ENCODE measurements around the gene FBXO42.

FBXO42 gene

GRCh38 chr1:16204634-16205333 lies 147.5 kb downstream of the FBXO42 start:
- H3K4me3 ChIP-seq (ENCODE audit: control insufficient read depth, low read depth, low read length), result no peak overlapping the region
- DNase-seq (ENCODE audit: low read depth), result no peak
- peak; percentile 40 for TF ChIP-seq CTCF (IDR thresholded peaks at IDR 0.05; ENCODE audit: control insufficient read depth, insufficient read depth, low read depth, low read length, missing control alignments)

GRCh38 chr1:16204216-16204615 lies 148.1 kb downstream of the FBXO42 start:
- no peak for DNase-seq (ENCODE audit: low read depth)
- H3K4me3 ChIP-seq (ENCODE audit: control insufficient read depth, low read depth, low read length), result no peak overlapping the region
- no peak for TF ChIP-seq CTCF (IDR thresholded peaks at IDR 0.05; ENCODE audit: control insufficient read depth, insufficient read depth, low read depth, low read length, missing control alignments)

DNA sequence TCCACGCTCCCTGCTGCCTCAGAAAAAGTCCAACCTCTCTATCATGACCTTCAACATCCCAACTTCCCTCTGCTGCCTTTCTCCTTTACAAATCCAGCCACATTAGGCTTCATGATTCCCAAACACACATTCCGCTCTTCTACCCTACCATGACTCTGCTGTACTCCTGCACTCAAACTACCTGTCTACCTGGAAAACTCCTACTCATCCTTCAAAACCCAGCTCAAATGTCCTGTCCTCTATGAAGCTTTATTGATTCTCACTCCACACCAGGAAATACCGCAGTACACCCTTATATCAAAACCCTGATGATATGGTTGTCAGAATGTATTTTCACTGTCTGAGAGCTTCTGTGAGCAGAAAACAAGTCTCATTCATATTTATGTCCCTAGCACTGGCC lies 148.7 kb downstream of the FBXO42 start:
- TF ChIP-seq CTCF (IDR thresholded peaks at IDR 0.05; ENCODE audit: control insufficient read depth, insufficient read depth, low read depth, low read length, missing control alignments), result no peak
- DNase-seq (ENCODE audit: low read depth), result no peak
- no peak overlapping the region for H3K4me3 ChIP-seq (ENCODE audit: control insufficient read depth, low read depth, low read length)

GRCh38 chr1:16202281-16203210 lies 149.7 kb downstream of the FBXO42 start:
- no peak for DNase-seq (ENCODE audit: low read depth)
- no peak overlapping the region for H3K4me3 ChIP-seq (ENCODE audit: control insufficient read depth, low read depth, low read length)
- TF ChIP-seq CTCF (IDR thresholded peaks at IDR 0.05; ENCODE audit: control insufficient read depth, insufficient read depth, low read depth, low read length, missing control alignments), result no peak

GRCh38 chr1:16199700-16200099 lies 152.6 kb downstream of the FBXO42 start:
- no peak overlapping the region for H3K4me3 ChIP-seq (ENCODE audit: control insufficient read depth, low read depth, low read length)
- no peak for DNase-seq (ENCODE audit: low read depth)
- no peak for TF ChIP-seq CTCF (IDR thresholded peaks at IDR 0.05; ENCODE audit: control insufficient read depth, insufficient read depth, low read depth, low read length, missing control alignments)

GRCh38 chr1:16199157-16199501 lies 153.2 kb downstream of the FBXO42 start:
- no peak for DNase-seq (ENCODE audit: low read depth)
- TF ChIP-seq CTCF (IDR thresholded peaks at IDR 0.05; ENCODE audit: control insufficient read depth, insufficient read depth, low read depth, low read length, missing control alignments), result no peak

More at GRCh38 chr1:16199157-16199501, 153.2 kb downstream of the FBXO42 start:
- no peak overlapping the region for H3K4me3 ChIP-seq (ENCODE audit: control insufficient read depth, low read depth, low read length)

Data from AG09309 (cell line).